Measurements from ENCODE around the gene XRCC6. TPM values are rescaled to one million over a fixed set of nuclear protein-coding genes. Genes with fewer than 3 reads are reported as not detected.

XRCC6 gene
- total and polyA plus RNA-seq, 2 donors (not counting 1 experiment from before 2014, with no cell fraction given) = 183 to 268 TPM

DNA sequence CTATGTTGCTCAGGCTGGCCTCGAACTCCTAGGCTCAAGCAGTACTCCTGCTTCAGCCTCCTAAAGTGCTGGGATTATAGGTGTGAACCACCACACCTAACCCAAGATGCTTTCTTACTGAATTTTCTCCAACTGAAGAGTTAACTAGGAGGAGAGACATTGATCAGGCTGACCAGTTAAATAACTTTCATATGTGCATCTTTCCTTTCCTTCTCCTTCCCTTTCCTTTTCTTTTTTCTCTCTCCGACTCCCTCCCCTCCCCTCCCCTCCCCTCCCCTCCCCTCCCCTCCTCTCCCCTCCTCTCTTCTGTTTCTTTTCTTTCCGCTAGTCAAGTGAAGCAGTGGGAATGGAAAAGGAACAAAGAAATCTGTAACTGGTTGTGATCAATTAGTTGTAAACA, 26.7 kb downstream of the XRCC6 start:
- TF ChIP-seq, protein P1, sequence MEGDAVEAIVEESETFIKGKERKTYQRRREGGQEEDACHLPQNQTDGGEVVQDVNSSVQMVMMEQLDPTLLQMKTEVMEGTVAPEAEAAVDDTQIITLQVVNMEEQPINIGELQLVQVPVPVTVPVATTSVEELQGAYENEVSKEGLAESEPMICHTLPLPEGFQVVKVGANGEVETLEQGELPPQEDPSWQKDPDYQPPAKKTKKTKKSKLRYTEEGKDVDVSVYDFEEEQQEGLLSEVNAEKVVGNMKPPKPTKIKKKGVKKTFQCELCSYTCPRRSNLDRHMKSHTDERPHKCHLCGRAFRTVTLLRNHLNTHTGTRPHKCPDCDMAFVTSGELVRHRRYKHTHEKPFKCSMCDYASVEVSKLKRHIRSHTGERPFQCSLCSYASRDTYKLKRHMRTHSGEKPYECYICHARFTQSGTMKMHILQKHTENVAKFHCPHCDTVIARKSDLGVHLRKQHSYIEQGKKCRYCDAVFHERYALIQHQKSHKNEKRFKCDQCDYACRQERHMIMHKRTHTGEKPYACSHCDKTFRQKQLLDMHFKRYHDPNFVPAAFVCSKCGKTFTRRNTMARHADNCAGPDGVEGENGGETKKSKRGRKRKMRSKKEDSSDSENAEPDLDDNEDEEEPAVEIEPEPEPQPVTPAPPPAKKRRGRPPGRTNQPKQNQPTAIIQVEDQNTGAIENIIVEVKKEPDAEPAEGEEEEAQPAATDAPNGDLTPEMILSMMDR (conservative IDR thresholded peaks at IDR 0.05 in 1 of 2, IDR thresholded peaks at IDR 0.05 in 1 of 2; ENCODE audit: low read depth in 1 of 2, low read length in 2 of 2) = no peak
- no peak for TF ChIP-seq EZH2 (IDR thresholded peaks at IDR 0.05; ENCODE audit: low read length, missing control alignments)
- Histone ChIP-seq H3K9ac (ENCODE audit: insufficient read depth, low read length) (no peak overlapping the region), H4K20me1 (ENCODE audit: control insufficient read depth, extremely low read depth, insufficient read depth, low read length) (no peaks in the 10 kb centered on the region), H3K36me3 (ENCODE audit: control insufficient read depth, insufficient read depth, low read length) (peaks cover 18% of the 10 kb centered on the region), H3K27me3 (ENCODE audit: control insufficient read depth, insufficient read depth, low read length) (no peaks in the 10 kb centered on the region), H3K4me2 (ENCODE audit: extremely low read depth, insufficient read depth, low read length) (no peak overlapping the region), H3K27ac (ENCODE audit: insufficient read depth, low read length) (no peak overlapping the region), H3K4me3 (replicated peaks in 1 of 4; ENCODE audit: control extremely low read depth in 1 of 4, insufficient read depth in 1 of 4, low read depth in 3 of 4, low read length in 4 of 4) (no peak overlapping the region), H3K79me2 (ENCODE audit: control insufficient read depth, insufficient read depth, low read length) (peaks cover 2% of the 10 kb centered on the region), H3K9me3 (ENCODE audit: control insufficient read depth, insufficient read depth, low read depth, low read length) (no peaks in the 10 kb centered on the region), H2AFZ (ENCODE audit: low read length) (no peak overlapping the region), H3K4me1 (ENCODE audit: control insufficient read depth, extremely low read depth, insufficient read depth, low read length) (no peaks in the 10 kb centered on the region)
- no peak for DNase-seq (ENCODE audit: low read depth in 2 of 2)

DNA sequence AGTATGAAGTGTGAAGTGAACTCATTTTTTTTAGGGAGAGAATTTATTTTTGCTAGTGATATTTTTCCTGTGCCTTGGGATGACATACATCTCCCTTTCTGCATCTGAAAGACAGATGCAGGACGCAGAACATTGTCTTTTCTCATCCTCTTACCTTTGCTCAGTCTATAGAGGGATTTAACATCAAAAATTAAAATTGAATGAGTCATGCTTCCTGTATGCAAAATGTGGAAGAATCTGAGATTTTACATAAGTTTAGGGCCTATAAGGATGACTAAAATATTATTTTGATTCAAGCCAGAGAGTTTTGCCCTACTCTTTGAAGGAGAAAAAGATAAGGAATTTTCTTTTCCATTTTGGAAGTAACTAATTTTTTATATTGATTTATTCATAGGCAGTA, 27.3 kb downstream of the XRCC6 start:
- Histone ChIP-seq H3K36me3 (ENCODE audit: control insufficient read depth, insufficient read depth, low read length) (peaks cover 16% of the 10 kb centered on the region), H4K20me1 (ENCODE audit: control insufficient read depth, extremely low read depth, insufficient read depth, low read length) (no peaks in the 10 kb centered on the region), H3K4me3 (replicated peaks in 1 of 4; ENCODE audit: control extremely low read depth in 1 of 4, insufficient read depth in 1 of 4, low read depth in 3 of 4, low read length in 4 of 4) (no peak overlapping the region), H3K9me3 (ENCODE audit: control insufficient read depth, insufficient read depth, low read depth, low read length) (no peaks in the 10 kb centered on the region), H3K27me3 (ENCODE audit: control insufficient read depth, insufficient read depth, low read length) (no peaks in the 10 kb centered on the region), H3K27ac (ENCODE audit: insufficient read depth, low read length) (no peak overlapping the region), H3K9ac (ENCODE audit: insufficient read depth, low read length) (no peak overlapping the region), H3K4me2 (ENCODE audit: extremely low read depth, insufficient read depth, low read length) (no peak overlapping the region), H3K4me1 (ENCODE audit: control insufficient read depth, extremely low read depth, insufficient read depth, low read length) (no peaks in the 10 kb centered on the region), H2AFZ (ENCODE audit: low read length) (no peak overlapping the region), H3K79me2 (ENCODE audit: control insufficient read depth, insufficient read depth, low read length) (peaks cover 1% of the 10 kb centered on the region)
- TF ChIP-seq, protein P1 (conservative IDR thresholded peaks at IDR 0.05 in 1 of 2, IDR thresholded peaks at IDR 0.05 in 1 of 2; ENCODE audit: low read depth in 1 of 2, low read length in 2 of 2) = no peak
- TF ChIP-seq EZH2 (IDR thresholded peaks at IDR 0.05; ENCODE audit: low read length, missing control alignments) = no peak
- no peak for DNase-seq (ENCODE audit: low read depth in 2 of 2)

DNA sequence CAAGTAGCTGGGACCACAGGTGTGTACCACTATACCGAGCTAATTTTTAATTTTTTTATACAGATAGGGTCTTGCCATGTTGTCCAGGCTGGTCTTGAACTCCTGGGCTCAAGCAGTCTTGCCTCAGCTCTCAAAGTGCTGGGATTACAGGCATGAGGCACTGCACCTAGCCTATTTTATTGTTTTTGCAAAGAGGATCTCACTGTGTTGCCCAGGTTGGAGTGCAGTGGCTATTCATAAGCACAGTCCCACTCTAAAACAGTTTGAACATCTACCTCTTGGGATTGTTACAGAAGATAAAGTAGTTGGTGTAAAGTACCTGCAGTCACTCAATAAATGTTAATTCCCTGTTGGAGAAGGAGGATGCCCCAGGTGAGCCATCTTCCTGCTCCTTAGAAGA, 29.1 kb downstream of the XRCC6 start:
- Histone ChIP-seq H3K4me2 (ENCODE audit: extremely low read depth, insufficient read depth, low read length) (no peak overlapping the region), H4K20me1 (ENCODE audit: control insufficient read depth, extremely low read depth, insufficient read depth, low read length) (no peaks in the 10 kb centered on the region), H3K9ac (ENCODE audit: insufficient read depth, low read length) (no peak overlapping the region), H3K27ac (ENCODE audit: insufficient read depth, low read length) (no peak overlapping the region), H3K36me3 (ENCODE audit: control insufficient read depth, insufficient read depth, low read length) (peaks cover 19% of the 10 kb centered on the region), H2AFZ (ENCODE audit: low read length) (no peak overlapping the region), H3K27me3 (ENCODE audit: control insufficient read depth, insufficient read depth, low read length) (no peaks in the 10 kb centered on the region), H3K79me2 (ENCODE audit: control insufficient read depth, insufficient read depth, low read length) (peaks cover 1% of the 10 kb centered on the region), H3K9me3 (ENCODE audit: control insufficient read depth, insufficient read depth, low read depth, low read length) (no peaks in the 10 kb centered on the region), H3K4me3 (replicated peaks in 1 of 4; ENCODE audit: control extremely low read depth in 1 of 4, insufficient read depth in 1 of 4, low read depth in 3 of 4, low read length in 4 of 4) (no peak overlapping the region), H3K4me1 (ENCODE audit: control insufficient read depth, extremely low read depth, insufficient read depth, low read length) (no peaks in the 10 kb centered on the region)
- DNase-seq (ENCODE audit: low read depth in 2 of 2) = no peak
- TF ChIP-seq, protein P1 (conservative IDR thresholded peaks at IDR 0.05 in 1 of 2, IDR thresholded peaks at IDR 0.05 in 1 of 2; ENCODE audit: low read depth in 1 of 2, low read length in 2 of 2) = no peak
- no peak for TF ChIP-seq EZH2 (IDR thresholded peaks at IDR 0.05; ENCODE audit: low read length, missing control alignments)
